ENCODE measurements around the gene NFYC.

The NFYC gene

DNA sequence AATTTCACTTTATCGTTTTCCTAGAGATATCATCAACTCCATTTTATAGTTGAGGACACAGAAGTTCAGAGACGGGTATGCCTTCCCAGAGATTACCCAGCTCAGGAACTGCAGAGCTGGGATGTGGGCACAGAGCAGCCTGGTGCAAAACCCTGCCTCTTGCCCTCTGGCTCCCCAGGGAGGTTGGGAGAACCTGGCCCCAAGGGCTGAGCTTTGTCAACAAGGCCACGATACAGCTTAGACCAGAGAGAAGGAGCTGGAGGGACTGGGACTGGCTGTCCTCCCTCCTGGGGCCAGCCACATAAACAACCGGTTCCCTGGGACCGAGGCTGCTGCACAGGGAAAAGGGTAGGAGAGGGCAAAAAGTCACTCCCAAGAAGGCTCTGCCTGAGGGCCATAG is 29.8 kb upstream of the NFYC start:
- no peak for DNase-seq (ENCODE audit: extremely low read depth, low read depth)
- TF ChIP-seq, protein P1, sequence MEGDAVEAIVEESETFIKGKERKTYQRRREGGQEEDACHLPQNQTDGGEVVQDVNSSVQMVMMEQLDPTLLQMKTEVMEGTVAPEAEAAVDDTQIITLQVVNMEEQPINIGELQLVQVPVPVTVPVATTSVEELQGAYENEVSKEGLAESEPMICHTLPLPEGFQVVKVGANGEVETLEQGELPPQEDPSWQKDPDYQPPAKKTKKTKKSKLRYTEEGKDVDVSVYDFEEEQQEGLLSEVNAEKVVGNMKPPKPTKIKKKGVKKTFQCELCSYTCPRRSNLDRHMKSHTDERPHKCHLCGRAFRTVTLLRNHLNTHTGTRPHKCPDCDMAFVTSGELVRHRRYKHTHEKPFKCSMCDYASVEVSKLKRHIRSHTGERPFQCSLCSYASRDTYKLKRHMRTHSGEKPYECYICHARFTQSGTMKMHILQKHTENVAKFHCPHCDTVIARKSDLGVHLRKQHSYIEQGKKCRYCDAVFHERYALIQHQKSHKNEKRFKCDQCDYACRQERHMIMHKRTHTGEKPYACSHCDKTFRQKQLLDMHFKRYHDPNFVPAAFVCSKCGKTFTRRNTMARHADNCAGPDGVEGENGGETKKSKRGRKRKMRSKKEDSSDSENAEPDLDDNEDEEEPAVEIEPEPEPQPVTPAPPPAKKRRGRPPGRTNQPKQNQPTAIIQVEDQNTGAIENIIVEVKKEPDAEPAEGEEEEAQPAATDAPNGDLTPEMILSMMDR (IDR thresholded peaks at IDR 0.05; ENCODE audit: low read depth, low read length) = no peak

DNA sequence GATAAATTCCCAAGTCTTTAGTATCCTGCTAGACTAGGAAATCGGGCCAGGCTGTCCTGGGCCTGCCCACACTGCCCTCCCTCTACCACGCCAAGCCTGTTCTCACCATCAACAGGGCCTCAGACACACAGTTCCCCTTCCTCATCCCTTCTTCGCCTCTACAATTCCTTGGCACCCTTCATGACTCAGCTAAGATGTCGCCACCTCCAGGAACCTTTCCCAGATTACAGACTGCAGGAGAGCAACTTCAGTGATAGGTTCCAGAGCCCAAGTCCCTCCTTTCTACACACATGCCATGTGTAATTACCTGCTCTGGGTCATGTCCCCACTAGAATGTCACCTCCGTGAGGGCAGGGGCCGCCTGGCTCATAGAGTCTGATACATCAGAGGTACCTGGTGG is 29.4 kb upstream of the NFYC start:
- no peak for DNase-seq (ENCODE audit: extremely low read depth, low read depth)
- TF ChIP-seq, protein P1 (IDR thresholded peaks at IDR 0.05; ENCODE audit: low read depth, low read length) = no peak

DNA sequence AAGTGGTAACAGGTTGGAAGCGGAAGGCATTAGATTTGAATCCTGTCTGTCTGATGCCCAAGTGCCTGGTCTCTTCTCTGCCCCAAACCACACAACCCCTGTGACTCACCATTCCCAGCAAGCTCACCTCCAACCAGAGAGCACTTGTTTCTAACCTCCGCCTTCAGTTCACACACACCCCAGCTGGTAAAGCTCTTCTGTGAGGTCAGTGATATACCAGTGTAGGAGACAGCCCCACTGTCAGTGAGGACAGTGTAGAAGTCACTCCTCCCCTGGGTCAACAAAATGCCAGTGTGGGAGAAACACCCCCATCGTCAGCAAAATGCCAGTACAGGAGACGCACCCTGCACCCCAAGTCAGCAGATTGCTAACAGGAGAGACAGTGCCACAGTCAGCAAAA is 28.6 kb upstream of the NFYC start:
- no peak for DNase-seq (ENCODE audit: extremely low read depth, low read depth)
- TF ChIP-seq, protein P1 (IDR thresholded peaks at IDR 0.05; ENCODE audit: low read depth, low read length) = no peak

DNA sequence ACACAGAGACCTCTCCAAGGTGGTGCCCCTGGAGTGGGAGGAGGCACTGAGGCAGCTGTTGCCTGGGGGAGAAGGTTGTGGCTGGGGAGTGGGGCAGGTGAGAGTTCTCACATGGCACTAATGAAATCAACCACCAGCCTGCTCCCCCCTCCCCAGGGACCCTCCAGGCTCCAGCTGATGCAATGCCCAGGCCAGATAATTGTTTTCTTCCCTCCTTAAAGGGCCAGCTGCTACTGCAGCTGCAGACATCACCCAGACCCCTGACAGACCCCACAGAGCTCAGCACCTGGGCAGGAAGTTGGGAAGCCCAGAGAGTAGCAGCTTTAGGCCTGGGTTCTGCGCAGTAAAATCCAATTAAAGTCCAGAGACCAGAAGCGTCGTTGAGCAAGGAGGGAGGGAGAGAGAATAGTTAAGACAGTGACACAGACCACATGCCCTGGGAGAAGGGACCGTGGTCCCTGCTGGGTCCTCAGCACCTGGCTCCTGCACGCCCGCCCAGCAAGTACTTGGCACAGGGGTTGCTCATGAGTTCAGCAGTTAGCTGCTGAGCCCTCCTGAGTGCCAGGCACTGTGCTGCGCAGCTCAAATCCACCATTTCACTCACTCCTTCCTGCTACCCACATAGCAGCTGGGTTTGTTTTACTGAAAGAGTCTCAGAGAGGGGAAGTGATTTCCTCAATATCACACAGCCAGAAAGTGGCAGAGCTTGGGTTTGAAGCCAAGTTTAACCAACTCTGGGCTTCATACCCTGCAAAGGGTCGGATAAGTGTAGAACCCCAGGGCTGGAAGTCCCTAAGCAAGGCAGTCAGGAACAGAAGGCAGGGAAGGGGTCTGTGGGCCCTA is 28.0 kb upstream of the NFYC start:
- TF ChIP-seq, protein P1 (IDR thresholded peaks at IDR 0.05; ENCODE audit: low read depth, low read length) = no peak
- no peak for DNase-seq (ENCODE audit: extremely low read depth, low read depth)

DNA sequence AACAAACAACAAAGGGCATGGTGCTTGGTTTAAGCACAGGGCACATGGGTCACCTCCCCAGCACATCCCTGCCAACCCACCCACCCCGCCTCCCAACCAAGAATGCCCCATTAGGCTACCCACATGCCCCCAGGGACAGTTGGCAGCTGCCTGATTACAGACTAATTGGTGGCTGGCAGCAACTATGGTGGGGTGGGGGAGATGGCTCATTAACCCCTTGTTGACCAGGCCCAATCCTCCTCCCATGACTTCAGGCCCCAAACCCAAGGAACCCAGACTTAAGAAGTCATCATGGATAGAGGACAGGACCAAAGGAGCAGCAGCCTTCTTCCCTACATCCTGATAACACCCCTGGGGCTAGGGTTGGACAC is 27.4 kb upstream of the NFYC start:
- TF ChIP-seq, protein P1 (IDR thresholded peaks at IDR 0.05; ENCODE audit: low read depth, low read length) = no peak
- DNase-seq (ENCODE audit: extremely low read depth, low read depth) = no peak

DNA sequence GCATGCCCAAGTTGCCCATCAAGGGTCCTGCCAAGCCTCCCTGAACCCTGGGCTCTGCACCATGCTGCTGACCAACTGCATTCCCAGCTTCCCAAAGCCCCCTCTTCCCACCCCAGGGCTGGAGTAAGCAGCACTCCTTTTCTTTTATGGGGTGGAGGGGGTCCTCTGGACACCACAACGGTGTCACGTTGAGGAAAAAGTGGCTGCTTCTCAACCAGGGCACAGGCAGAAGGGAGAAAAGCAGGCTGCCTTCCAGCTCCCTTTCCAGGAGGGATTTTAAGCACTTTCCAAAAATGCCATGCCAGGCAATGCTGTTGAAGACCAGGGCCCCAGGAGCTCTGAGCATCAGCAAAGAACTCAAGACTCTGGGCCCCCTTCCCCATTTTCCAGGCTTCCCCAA is 26.7 kb upstream of the NFYC start:
- TF ChIP-seq, protein P1 (IDR thresholded peaks at IDR 0.05; ENCODE audit: low read depth, low read length) = no peak
- DNase-seq (ENCODE audit: extremely low read depth, low read depth) = no peak

DNA sequence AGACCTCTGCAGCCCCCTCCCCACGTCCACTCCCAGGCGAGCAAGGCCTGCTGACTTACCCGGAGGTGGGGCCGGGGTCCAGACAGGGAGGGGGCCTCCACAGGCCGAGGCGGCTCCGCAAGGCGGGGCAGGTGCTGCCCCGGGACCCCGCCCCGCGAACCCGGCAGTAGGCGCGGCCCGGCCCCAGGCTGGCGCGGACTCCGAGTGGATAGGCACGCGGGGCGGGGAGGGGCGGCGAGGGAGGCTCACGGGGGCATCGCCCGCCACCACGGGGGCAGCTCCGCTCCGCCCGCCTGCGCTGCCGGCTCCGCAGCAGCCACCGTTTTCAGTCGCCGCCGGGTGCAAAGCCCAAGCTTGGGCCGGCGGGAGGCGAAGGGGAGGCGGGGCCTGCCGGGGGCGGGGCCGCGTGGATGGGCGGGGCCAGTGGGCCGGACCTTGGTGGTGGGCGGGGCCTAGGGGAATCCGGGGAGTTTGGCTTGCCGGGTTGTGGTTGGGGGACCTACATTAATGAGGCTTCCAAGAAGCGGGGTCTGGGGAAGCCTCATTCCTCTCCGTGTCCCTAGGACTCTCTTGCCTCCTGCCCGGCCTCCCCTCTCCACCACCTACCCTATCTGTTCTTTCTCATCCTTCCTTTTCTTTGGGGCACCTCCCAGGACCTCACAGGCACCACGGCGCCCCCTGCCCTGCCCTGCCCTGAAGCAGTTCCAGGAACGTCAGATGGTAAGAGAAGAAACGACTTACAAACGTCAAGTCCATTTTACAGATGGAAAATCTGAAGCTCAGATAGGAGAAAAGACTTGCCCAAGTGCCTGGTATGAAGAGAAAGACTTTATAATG is 26.0 kb upstream of the NFYC start, which contains the start of gene RIMS3:
Gene RIMS3 (minus strand): TSS at position 348 of the 837 bp plus-strand sequence. CDS start 23,757 bp downstream, outside the sequence.
- DNase-seq (ENCODE audit: extremely low read depth, low read depth) = no peak
- TF ChIP-seq, protein P1 (IDR thresholded peaks at IDR 0.05; ENCODE audit: low read depth, low read length) = no peak
